GM21381 (cell line): Measurements from ENCODE around the gene CASK.

Source experiments
- ATAC-seq: cut with Tn5 transposase; IDR thresholded peaks from one replicate; pipeline ENCODE4 v1.9.1; 2021; ENCODE audit warnings: mild to moderate bottlenecking, moderate library complexity; ENCODE audit not compliant: unreplicated experiment

CASK gene

DNA sequence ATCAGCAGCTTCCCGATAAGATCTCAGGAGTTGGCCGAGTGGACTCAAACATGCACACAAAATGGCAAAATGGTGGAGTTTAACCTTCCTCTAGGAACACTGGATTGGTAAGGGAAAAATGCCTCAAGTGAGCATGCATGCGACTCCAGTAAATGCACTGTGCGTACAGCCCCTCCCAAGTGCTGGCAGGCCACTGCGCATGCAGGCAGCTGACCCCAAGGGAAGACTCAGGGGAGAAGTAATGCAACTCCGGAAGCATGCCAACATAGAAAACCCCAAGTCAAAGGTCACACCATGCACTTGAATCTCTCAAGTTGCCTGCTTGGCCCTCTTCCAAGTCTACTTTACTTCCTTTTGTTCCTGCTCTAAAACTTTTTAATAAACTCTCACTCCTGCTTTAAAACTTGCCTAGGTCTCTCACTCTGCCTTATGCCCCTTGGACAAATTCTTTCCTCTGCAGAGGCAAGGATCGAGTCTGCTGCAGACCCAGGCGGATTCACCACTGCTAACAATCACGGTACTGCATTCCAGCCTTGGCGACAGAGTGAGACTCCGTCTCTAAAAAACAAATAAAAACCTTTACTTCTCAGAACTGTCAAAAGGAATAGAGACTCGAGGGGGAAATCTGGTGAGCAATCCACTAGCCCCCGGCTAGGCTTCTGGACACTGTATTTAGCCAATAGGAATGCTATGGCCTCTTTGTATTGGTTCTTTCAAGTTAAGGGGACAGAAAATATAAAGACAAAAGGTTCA is 442.7 kb downstream of the CASK start:
- no peak for ATAC-seq

- no peak for ATAC-seq
Measured at GRCh38 chrX:41478381-41478911, 444.9 kb downstream of the CASK start.

DNA sequence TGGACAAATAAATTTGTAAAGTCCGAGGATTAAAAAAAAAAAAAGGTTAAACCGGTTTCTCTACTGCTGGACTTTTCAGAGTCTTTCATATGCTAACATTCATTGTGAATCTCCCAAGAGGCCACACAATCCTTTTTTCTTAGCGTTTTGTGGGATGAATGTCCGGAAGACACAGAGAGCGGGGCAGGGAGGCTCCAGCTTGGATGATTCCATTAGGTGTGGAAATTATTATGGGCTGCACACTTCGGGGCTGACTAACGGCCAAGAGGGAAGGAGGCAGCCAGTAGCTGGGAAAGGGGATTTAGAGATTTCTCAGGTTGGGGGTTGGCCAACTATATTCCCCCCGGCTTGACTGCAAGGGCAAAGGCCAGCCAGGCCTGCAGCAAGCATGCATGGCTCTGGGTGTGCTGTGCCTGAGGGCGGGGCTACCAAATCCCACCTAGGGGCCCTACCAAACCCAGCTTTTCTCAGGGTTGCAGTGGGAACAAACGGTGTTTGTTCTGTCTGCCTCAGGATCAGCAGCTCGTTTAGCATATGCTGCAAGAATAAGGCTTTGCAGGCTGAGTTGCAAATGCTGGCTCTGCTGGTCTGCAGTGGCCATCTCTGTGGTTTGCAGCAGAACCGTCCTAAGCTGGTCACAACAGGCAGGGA is 447.6 kb downstream of the CASK start:
- ATAC-seq: no peak

DNA sequence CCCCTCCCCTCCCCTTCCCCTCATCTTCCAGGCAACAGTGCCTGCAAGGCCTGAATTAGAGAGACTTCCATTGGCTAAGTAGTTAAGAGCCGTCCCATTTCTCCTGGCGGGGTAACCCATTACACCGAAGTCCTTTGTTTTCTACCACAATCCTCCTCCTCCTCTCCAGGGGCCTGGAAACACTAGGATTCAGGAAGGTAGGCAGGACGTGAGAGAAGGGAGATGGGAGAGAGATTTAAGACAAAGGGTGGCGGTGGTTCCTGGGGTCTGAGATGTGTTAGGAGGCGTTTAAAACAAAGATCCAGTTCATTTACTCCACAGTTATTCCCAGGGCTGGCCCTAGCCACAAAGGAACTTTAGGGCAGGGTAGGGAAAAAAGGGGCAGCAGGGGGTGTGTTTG is 448.2 kb downstream of the CASK start:
- no peak for ATAC-seq

DNA sequence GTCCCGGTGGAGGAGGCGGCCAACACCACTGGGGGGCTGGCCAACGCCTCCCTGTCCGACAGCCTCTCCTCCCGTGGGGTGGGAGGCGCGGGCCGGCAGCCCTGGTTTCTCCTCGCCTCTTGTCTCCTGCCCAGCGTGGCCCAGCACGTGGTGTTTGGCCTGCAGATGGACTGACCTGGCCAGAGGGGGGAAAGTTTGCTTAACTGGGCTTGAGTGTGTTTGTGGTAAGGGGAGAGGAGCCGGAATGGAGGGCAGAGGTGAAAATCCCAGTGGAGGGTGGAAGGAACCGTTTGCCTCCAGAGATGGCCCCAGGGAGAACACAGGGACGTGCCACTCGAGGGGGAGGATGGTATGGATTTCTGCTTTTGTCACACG is 448.6 kb downstream of the CASK start:
- ATAC-seq: no peak

- ATAC-seq: no peak
Measured at GRCh38 chrX:41473936-41474725, 449.2 kb downstream of the CASK start.

DNA sequence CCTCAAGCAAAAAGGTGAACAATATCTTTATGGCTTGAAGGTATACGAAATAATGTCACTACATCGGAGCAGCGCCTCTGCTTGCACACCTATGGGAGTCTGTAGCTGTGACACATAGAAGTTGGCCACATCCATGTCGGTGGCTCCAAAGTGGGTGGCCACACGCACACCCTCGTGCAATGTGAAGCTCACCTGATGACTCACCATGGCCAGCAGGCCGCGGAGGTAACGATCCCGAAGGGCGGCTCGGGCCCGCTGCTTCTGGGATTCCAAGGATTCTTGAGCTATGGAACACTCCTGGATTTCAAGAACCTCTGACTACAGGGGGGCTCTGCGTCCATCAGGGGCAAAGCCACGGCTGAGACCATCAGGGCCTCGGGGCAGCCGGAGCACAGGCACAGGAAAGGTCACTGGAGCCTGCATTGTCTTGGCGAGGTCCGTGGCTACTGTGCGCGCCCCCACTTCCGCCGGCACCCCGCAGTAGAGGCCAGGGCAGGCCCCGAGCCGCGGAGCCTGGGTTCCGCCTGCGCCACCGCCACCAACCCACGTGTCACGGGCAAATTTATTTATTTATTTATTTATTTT is 451.0 kb downstream of the CASK start:
- ATAC-seq: no peak

GRCh38 chrX:41471786-41472185 is 451.6 kb downstream of the CASK start:
- no peak for ATAC-seq

GRCh38 chrX:41470706-41471105 is 452.6 kb downstream of the CASK start:
- ATAC-seq: no peak

GRCh38 chrX:41468647-41469323 is 454.6 kb downstream of the CASK start:
- no peak for ATAC-seq
